Measurements from ENCODE around the gene ZNF548. TPM values are rescaled to one million over a fixed set of nuclear protein-coding genes. Genes with fewer than 3 reads are reported as not detected.

ZNF548 gene
- total and polyA plus RNA-seq, 2 donors from 2014 or later, result 4.7 to 26.1 TPM

GRCh38 chr19:57421037-57421436 lies 31.4 kb downstream of the ZNF548 start:
- DNase-seq, result no peak

GRCh38 chr19:57434386-57435061 lies 44.9 kb downstream of the ZNF548 start:
- H3K4me1 ChIP-seq (ENCODE audit: control insufficient read depth in 2 of 3, insufficient read depth in 2 of 3, low read depth in 1 of 3, low read length in 3 of 3), result peaks cover 0 to 12% (median 10%) of the 10 kb centered on the region in 3 donors
- intact Hi-C loops (cut with DNase I), result no loop called here
- H3K27ac ChIP-seq (ENCODE audit: low read depth in 2 of 2, low read length in 2 of 2), result no peak overlapping the region
- peak overlapping the region; percentile 0 to 79 (median 31) for H3K9ac ChIP-seq (ENCODE audit: low read length in 3 of 3)
- FAIRE-seq, result no peak
- TF ChIP-seq, protein P1, sequence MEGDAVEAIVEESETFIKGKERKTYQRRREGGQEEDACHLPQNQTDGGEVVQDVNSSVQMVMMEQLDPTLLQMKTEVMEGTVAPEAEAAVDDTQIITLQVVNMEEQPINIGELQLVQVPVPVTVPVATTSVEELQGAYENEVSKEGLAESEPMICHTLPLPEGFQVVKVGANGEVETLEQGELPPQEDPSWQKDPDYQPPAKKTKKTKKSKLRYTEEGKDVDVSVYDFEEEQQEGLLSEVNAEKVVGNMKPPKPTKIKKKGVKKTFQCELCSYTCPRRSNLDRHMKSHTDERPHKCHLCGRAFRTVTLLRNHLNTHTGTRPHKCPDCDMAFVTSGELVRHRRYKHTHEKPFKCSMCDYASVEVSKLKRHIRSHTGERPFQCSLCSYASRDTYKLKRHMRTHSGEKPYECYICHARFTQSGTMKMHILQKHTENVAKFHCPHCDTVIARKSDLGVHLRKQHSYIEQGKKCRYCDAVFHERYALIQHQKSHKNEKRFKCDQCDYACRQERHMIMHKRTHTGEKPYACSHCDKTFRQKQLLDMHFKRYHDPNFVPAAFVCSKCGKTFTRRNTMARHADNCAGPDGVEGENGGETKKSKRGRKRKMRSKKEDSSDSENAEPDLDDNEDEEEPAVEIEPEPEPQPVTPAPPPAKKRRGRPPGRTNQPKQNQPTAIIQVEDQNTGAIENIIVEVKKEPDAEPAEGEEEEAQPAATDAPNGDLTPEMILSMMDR (IDR thresholded peaks at IDR 0.05; ENCODE audit: borderline replicate concordance, extremely low read depth, insufficient read depth), result no peak
- H3K36me3 ChIP-seq (ENCODE audit: control insufficient read depth in 2 of 3, insufficient read depth in 3 of 3, low read length in 3 of 3), result peaks cover 4 to 6% (median 5%) of the 10 kb centered on the region in 3 donors
- H3K9me3 ChIP-seq (ENCODE audit: control insufficient read depth in 2 of 3, insufficient read depth in 1 of 3, low read length in 3 of 3), result peaks cover 0 to 2% (median 0%) of the 10 kb centered on the region in 3 donors
- H3K4me3 ChIP-seq (ENCODE audit: low read length in 3 of 3), result peak overlapping the region; percentile 74 to 96 (median 83)
- H3K27me3 ChIP-seq (ENCODE audit: control insufficient read depth, insufficient read depth, low read length), result no peaks in the 10 kb centered on the region
- peak in 2 of 5 donors; percentile 30 to 59 for DNase-seq

More at GRCh38 chr19:57421037-57421436, 31.4 kb downstream of the ZNF548 start:
- no peak overlapping the region for H3K9ac ChIP-seq (ENCODE audit: low read length in 3 of 3)
- H3K27ac ChIP-seq (ENCODE audit: low read depth in 2 of 2, low read length in 2 of 2), result no peak overlapping the region
- FAIRE-seq, result no peak
- H3K4me1 ChIP-seq (ENCODE audit: control insufficient read depth in 2 of 3, insufficient read depth in 2 of 3, low read depth in 1 of 3, low read length in 3 of 3), result no peaks in the 10 kb centered on the region
- no peaks in the 10 kb centered on the region for H3K27me3 ChIP-seq (ENCODE audit: control insufficient read depth, insufficient read depth, low read length)
- H3K9me3 ChIP-seq (ENCODE audit: control insufficient read depth in 2 of 3, insufficient read depth in 1 of 3, low read length in 3 of 3), result peaks cover 0 to 41% (median 10%) of the 10 kb centered on the region in 3 donors
- H3K4me3 ChIP-seq (ENCODE audit: low read length in 3 of 3), result no peak overlapping the region
- intact Hi-C loops (cut with DNase I), result no loop called here
- TF ChIP-seq, protein P1 (IDR thresholded peaks at IDR 0.05; ENCODE audit: borderline replicate concordance, extremely low read depth, insufficient read depth), result no peak
- peaks cover 10 to 34% (median 32%) of the 10 kb centered on the region in 3 donors for H3K36me3 ChIP-seq (ENCODE audit: control insufficient read depth in 2 of 3, insufficient read depth in 3 of 3, low read length in 3 of 3)

- peak; percentile 96 for FAIRE-seq
- H3K4me1 ChIP-seq (ENCODE audit: control insufficient read depth in 2 of 3, insufficient read depth in 2 of 3, low read depth in 1 of 3, low read length in 3 of 3), result peaks cover 0 to 12% (median 10%) of the 10 kb centered on the region in 3 donors
- TF ChIP-seq, protein P1 (IDR thresholded peaks at IDR 0.05; ENCODE audit: borderline replicate concordance, extremely low read depth, insufficient read depth), result peak; percentile 3
- intact Hi-C loops (cut with DNase I), result no loop called here
- peak; percentile 99 for DNase-seq
- H3K9me3 ChIP-seq (ENCODE audit: control insufficient read depth in 2 of 3, insufficient read depth in 1 of 3, low read length in 3 of 3), result peaks cover 0 to 2% (median 0%) of the 10 kb centered on the region in 3 donors
- H3K9ac ChIP-seq (ENCODE audit: low read length in 3 of 3), result peak within 1 kb of the TSS; percentile 67 to 84 (median 73)
- no peaks in the 10 kb centered on the region for H3K27me3 ChIP-seq (ENCODE audit: control insufficient read depth, insufficient read depth, low read length)
- peak within 1 kb of the TSS; percentile 74 to 96 (median 83) for H3K4me3 ChIP-seq (ENCODE audit: low read length in 3 of 3)
- peaks cover 4 to 6% (median 5%) of the 10 kb centered on the region in 3 donors for H3K36me3 ChIP-seq (ENCODE audit: control insufficient read depth in 2 of 3, insufficient read depth in 3 of 3, low read length in 3 of 3)
- H3K27ac ChIP-seq (ENCODE audit: low read depth in 2 of 2, low read length in 2 of 2), result peak within 1 kb of the TSS in 1 of 2 donors; percentile 43
These were observed 45.7 kb downstream of the ZNF548 start, which contains the start of gene ZNF749 for GRCh38 chr19:57435062-57435978. TSS of gene ZNF749 (plus strand) at chr19:57435325. CDS start at chr19:57435579, 254 bp downstream.
